ENCODE data around the gene PACRG.

Gene PACRG

DNA sequence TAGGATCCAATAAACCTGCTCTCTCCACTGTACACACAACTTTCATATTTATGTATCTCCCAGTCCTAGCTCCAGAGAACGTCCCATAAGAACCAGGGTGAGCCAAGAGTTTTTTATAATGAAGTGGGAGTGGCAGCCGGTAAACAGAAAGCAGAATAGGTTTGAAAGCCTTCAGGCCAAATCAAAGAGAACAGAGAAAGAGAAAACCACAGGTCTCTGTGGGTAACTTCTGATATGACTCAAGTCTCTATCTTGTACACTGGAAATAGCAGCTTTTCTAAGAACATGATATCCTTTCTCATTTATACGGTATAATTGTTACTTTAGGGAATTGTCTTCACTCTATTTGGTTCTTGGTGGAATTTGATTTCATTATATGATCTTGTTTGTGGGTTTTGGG lies 273.6 kb downstream of the PACRG start:
- no peak overlapping the region for H3K4me3 ChIP-seq
- TF ChIP-seq CTCF (IDR thresholded peaks at IDR 0.05), result no peak
- DNase-seq (ENCODE audit: low spot score), result no peak
- H3K27ac ChIP-seq, result no peak overlapping the region

- H3K27ac ChIP-seq, result no peak overlapping the region
- no peak for DNase-seq (ENCODE audit: low spot score)
- H3K4me3 ChIP-seq, result no peak overlapping the region
- no peak for TF ChIP-seq CTCF (IDR thresholded peaks at IDR 0.05)
Observed at GRCh38 chr6:163008186-163008585, 280.4 kb downstream of the PACRG start.

GRCh38 chr6:163008626-163009025 lies 280.9 kb downstream of the PACRG start:
- DNase-seq (ENCODE audit: low spot score), result no peak
- no peak for TF ChIP-seq CTCF (IDR thresholded peaks at IDR 0.05)
- Histone ChIP-seq H3K27ac (no peak overlapping the region), H3K4me3 (no peak overlapping the region)

DNA sequence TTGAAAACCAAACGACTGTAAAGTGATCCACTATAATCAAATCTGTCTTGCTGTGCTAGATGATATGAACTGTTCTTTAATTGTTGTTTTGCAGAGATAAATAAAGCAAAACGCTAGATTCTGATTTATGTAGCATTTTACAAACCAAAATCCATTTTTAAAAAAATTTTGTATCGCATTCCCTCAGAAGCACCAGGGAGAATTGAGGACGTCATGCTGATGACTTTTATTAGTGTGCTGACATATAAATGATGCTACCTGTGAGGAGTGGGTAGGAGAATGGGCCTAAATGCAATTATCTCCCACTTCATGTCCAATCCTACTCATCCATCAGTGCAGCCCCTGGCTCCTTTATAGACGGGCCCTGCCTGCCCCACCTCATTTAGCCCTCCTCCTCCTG lies 282.4 kb downstream of the PACRG start:
- no peak overlapping the region for H3K4me3 ChIP-seq
- no peak for TF ChIP-seq CTCF (IDR thresholded peaks at IDR 0.05)
- no peak for DNase-seq (ENCODE audit: low spot score)
- no peak overlapping the region for H3K27ac ChIP-seq

DNA sequence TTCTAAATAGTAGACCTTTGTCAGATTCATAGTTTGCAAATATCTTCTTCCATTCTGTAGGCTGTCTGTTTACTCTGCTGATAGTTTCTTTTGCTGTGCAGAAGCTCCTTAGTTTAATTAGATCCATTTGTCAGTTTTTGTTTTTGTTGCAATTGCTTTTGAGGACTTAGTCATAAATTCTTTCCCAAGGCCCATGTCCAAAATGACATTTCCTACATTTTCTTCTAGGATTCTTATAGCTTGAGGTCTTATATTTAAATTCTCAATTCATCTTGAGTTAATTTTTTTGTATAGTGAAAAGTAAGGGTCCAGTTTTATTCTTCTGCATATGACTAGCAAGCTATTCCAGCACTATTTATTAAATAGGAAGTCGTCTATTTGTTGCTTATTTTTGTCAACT lies 287.0 kb downstream of the PACRG start:
- H3K27ac ChIP-seq, result no peak overlapping the region
- no peak for TF ChIP-seq CTCF (IDR thresholded peaks at IDR 0.05)
- no peak overlapping the region for H3K4me3 ChIP-seq
- DNase-seq (ENCODE audit: low spot score), result no peak

- TF ChIP-seq CTCF (IDR thresholded peaks at IDR 0.05), result no peak
- Histone ChIP-seq H3K27ac (no peak overlapping the region), H3K4me3 (no peak overlapping the region)
- no peak for DNase-seq (ENCODE audit: low spot score)
Observed at GRCh38 chr6:163017801-163018200, 290.0 kb downstream of the PACRG start.

DNA sequence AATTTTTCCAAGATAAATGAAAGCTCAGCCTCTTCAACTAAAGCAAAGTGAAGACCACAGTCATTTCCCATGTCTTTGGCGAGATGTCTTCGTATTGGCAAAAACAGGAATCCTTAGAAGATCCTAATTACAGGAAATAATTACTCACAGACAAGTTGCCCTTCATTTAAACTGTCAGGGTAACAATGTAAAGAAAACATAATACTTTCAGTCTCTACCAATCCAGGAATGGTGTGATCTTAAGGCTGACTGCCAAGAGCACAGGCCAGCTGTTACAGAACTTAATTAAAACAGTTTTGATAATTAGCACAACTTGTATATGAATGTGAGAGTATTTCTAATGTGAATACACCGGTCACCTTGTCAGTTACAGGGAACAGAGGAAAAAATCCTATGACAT lies 292.2 kb downstream of the PACRG start:
- no peak for DNase-seq (ENCODE audit: low spot score)
- Histone ChIP-seq H3K27ac (no peak overlapping the region), H3K4me3 (no peak overlapping the region)
- no peak for TF ChIP-seq CTCF (IDR thresholded peaks at IDR 0.05)
